Loucy (cell line): ENCODE results near the gene SORCS1.

Experiments
- H2AFZ ChIP-seq: fragments of 200-600 bp; sonication (generic); 2 replicates; pipeline ENCODE4 v1.6.0; 2016; ENCODE audit warnings: antibody characterized with exemption, mild to moderate bottlenecking, low read length, moderate library complexity
- H3F3A ChIP-seq: fragments of 200-600 bp; 2 replicates; pipeline ENCODE4 v1.6.0; 2016; ENCODE audit warnings: antibody characterized with exemption, low read depth, mild to moderate bottlenecking
- H3K27me3 ChIP-seq: fragments of 200-600 bp; sonication (generic); 2 replicates; pipeline ENCODE4 v1.6.1; 2014; ENCODE audit warnings: low read length, mild to moderate bottlenecking; ENCODE audit not compliant: insufficient read depth, poor library complexity, severe bottlenecking
- H3K36me3 ChIP-seq: fragments of 200-600 bp; sonication (generic); 2 replicates; pipeline ENCODE4 v1.6.1; 2016; ENCODE audit warnings: low read length; ENCODE audit not compliant: insufficient read depth
- H3K4me1 ChIP-seq: fragments of 200-600 bp; sonication (generic); 2 replicates; pipeline ENCODE4 v1.5.1; 2014; ENCODE audit warnings: low read length, mild to moderate bottlenecking; ENCODE audit not compliant: insufficient read depth, poor library complexity, severe bottlenecking
- H3K4me2 ChIP-seq: fragments of 200-600 bp; sonication (generic); 2 replicates; pipeline ENCODE4 v1.6.0; 2014; ENCODE audit warnings: antibody characterized with exemption, low read length, low read depth, mild to moderate bottlenecking; ENCODE audit not compliant: poor library complexity, severe bottlenecking
- H3K4me3 ChIP-seq: fragments of 200-600 bp; sonication (generic); 2 replicates; pipeline ENCODE4 v1.5.1; 2014; ENCODE audit warnings: low read length, mild to moderate bottlenecking, mixed read lengths; ENCODE audit not compliant: poor library complexity, severe bottlenecking
- H3K79me2 ChIP-seq: fragments of 200-600 bp; sonication (generic); 2 replicates; pipeline ENCODE4 v1.6.1; 2014; ENCODE audit warnings: low read length; ENCODE audit not compliant: insufficient read depth
- H3K9ac ChIP-seq: fragments of 200-600 bp; sonication (generic); 2 replicates; pipeline ENCODE4 v1.6.0; 2014; ENCODE audit warnings: mild to moderate bottlenecking, low read depth, low read length, moderate library complexity; ENCODE audit not compliant: poor library complexity, severe bottlenecking
- H3K9me2 ChIP-seq: fragments of 200-600 bp; sonication (generic); replicated peaks from 2 replicates; pipeline ENCODE4 v1.6.1; 2016; ENCODE audit warnings: low read depth, low read length, mixed read lengths
- H3K9me3 ChIP-seq: fragments of 200-600 bp; sonication (generic); 2 replicates; pipeline ENCODE4 v1.6.1; 2014; ENCODE audit warnings: mild to moderate bottlenecking, antibody characterized with exemption, low read length, low read depth; ENCODE audit not compliant: insufficient read depth
- H4K20me1 ChIP-seq: fragments of 200-600 bp; sonication (generic); 2 replicates; pipeline ENCODE4 v1.6.0; 2014; ENCODE audit warnings: antibody characterized with exemption, low read length, mild to moderate bottlenecking; ENCODE audit not compliant: insufficient read depth, poor library complexity, severe bottlenecking
- CTCF ChIP-seq: fragments of 200-600 bp; sonication (generic); conservative IDR thresholded peaks from 2 replicates; pipeline ENCODE4 v1.5.1; 2014; ENCODE audit warnings: mild to moderate bottlenecking, antibody characterized with exemption, low read length
- EZH2phosphoT487 ChIP-seq: fragments of 200-600 bp; IDR thresholded peaks from 2 replicates; pipeline ENCODE4 v1.6.1; 2018; ENCODE audit warnings: antibody characterized with exemption, mild to moderate bottlenecking, moderate library complexity, borderline replicate concordance

Gene SORCS1

GRCh38 chr10:107043461-107043860, 121.0 kb downstream of the SORCS1 start:
- Histone ChIP-seq H3K4me2 (no peak overlapping the region), H3K9me2 (no peaks in the 10 kb centered on the region), H3K36me3 (no peaks in the 10 kb centered on the region), H3K4me3 (no peak overlapping the region), H3F3A (no peaks in the 10 kb centered on the region), H3K9me3 (no peaks in the 10 kb centered on the region), H4K20me1 (no peaks in the 10 kb centered on the region), H2AFZ (no peak overlapping the region), H3K4me1 (no peaks in the 10 kb centered on the region), H3K79me2 (no peaks in the 10 kb centered on the region), H3K9ac (no peak overlapping the region), H3K27me3 (no peaks in the 10 kb centered on the region)
- TF ChIP-seq EZH2phosphoT487, result no peak
- no peak for TF ChIP-seq CTCF

GRCh38 chr10:107037192-107038122, 127.0 kb downstream of the SORCS1 start:
- no peak overlapping the region for H3K4me3 ChIP-seq
- H3K9me2 ChIP-seq, result no peaks in the 10 kb centered on the region
- H3K27me3 ChIP-seq, result no peaks in the 10 kb centered on the region
- H3K79me2 ChIP-seq, result no peaks in the 10 kb centered on the region
- H3K36me3 ChIP-seq, result no peaks in the 10 kb centered on the region
- no peaks in the 10 kb centered on the region for H4K20me1 ChIP-seq
- H2AFZ ChIP-seq, result no peak overlapping the region
- no peak for TF ChIP-seq EZH2phosphoT487
- TF ChIP-seq CTCF, result no peak
- no peaks in the 10 kb centered on the region for H3F3A ChIP-seq
- no peak overlapping the region for H3K4me2 ChIP-seq
- no peaks in the 10 kb centered on the region for H3K9me3 ChIP-seq
- H3K4me1 ChIP-seq, result peaks cover 8% of the 10 kb centered on the region
- H3K9ac ChIP-seq, result no peak overlapping the region

GRCh38 chr10:107033799-107034422, 130.6 kb downstream of the SORCS1 start:
- Histone ChIP-seq H2AFZ (no peak overlapping the region), H3K4me1 (peaks cover 30% of the 10 kb centered on the region), H3K9ac (no peak overlapping the region), H3K9me3 (no peaks in the 10 kb centered on the region), H3K79me2 (no peaks in the 10 kb centered on the region), H3K9me2 (no peaks in the 10 kb centered on the region), H4K20me1 (no peaks in the 10 kb centered on the region), H3K4me3 (no peak overlapping the region), H3F3A (no peaks in the 10 kb centered on the region), H3K27me3 (no peaks in the 10 kb centered on the region), H3K36me3 (no peaks in the 10 kb centered on the region), H3K4me2 (no peak overlapping the region)
- no peak for TF ChIP-seq CTCF
- TF ChIP-seq EZH2phosphoT487, result no peak
